ENCODE results near the gene ANKRD36C.
"Not testable (repeated sequence)": the region's sequence is repeated elsewhere in the genome, so short reads cannot be mapped to it uniquely, and the experiment has no call there.

The ANKRD36C gene

GRCh38 chr2:96008051-96008450, 16.4 kb upstream of the ANKRD36C start:
- in situ Hi-C loops (cut with HindIII; ENCODE audit: low sequenced_read_pairs), result not testable (repeated sequence)

- in situ Hi-C loops (cut with HindIII; ENCODE audit: low sequenced_read_pairs), result not testable (repeated sequence)
Observed at GRCh38 chr2:96006248-96006647, 14.6 kb upstream of the ANKRD36C start.

GRCh38 chr2:95992520-95993272, 1.1 kb upstream of the ANKRD36C start:
- in situ Hi-C loops (cut with HindIII; ENCODE audit: low sequenced_read_pairs), result not testable (repeated sequence)

- in situ Hi-C loops (cut with HindIII; ENCODE audit: low sequenced_read_pairs), result not testable (repeated sequence)
Observed at GRCh38 chr2:95992102-95992501, 478 bp upstream of the ANKRD36C start.

GRCh38 chr2:95990884-95991283, 740 bp downstream of the ANKRD36C start:
- in situ Hi-C loops (cut with HindIII; ENCODE audit: low sequenced_read_pairs), result not testable (repeated sequence)

- in situ Hi-C loops (cut with HindIII; ENCODE audit: low sequenced_read_pairs), result not testable (repeated sequence)
Observed at GRCh38 chr2:95951662-95952061, 40.0 kb downstream of the ANKRD36C start.

GRCh38 chr2:95948039-95948438, 43.6 kb downstream of the ANKRD36C start:
- in situ Hi-C loops (cut with HindIII; ENCODE audit: low sequenced_read_pairs), result not testable (repeated sequence)

GRCh38 chr2:95939947-95940346, 51.7 kb downstream of the ANKRD36C start:
- in situ Hi-C loops (cut with HindIII; ENCODE audit: low sequenced_read_pairs), result not testable (repeated sequence)

GRCh38 chr2:95930740-95931139, 60.9 kb downstream of the ANKRD36C start:
- in situ Hi-C loops (cut with HindIII; ENCODE audit: low sequenced_read_pairs), result not testable (repeated sequence)

GRCh38 chr2:95917007-95917406, 74.6 kb downstream of the ANKRD36C start:
- in situ Hi-C loops (cut with HindIII; ENCODE audit: low sequenced_read_pairs), result not testable (repeated sequence)

GRCh38 chr2:95915131-95915530, 76.5 kb downstream of the ANKRD36C start:
- in situ Hi-C loops (cut with HindIII; ENCODE audit: low sequenced_read_pairs), result not testable (repeated sequence)

- in situ Hi-C loops (cut with HindIII; ENCODE audit: low sequenced_read_pairs), result not testable (repeated sequence)
Observed at GRCh38 chr2:95911431-95911830, 80.2 kb downstream of the ANKRD36C start.

- in situ Hi-C loops (cut with HindIII; ENCODE audit: low sequenced_read_pairs), result not testable (repeated sequence)
Observed at GRCh38 chr2:95894443-95894842, 97.2 kb downstream of the ANKRD36C start.

GRCh38 chr2:95867929-95868328, 123.7 kb downstream of the ANKRD36C start:
- in situ Hi-C loops (cut with HindIII; ENCODE audit: low sequenced_read_pairs), result not testable (repeated sequence)

- in situ Hi-C loops (cut with HindIII; ENCODE audit: low sequenced_read_pairs), result not testable (repeated sequence)
Observed at GRCh38 chr2:95867047-95867677, 124.5 kb downstream of the ANKRD36C start.

GRCh38 chr2:95862121-95862520, 129.5 kb downstream of the ANKRD36C start:
- in situ Hi-C loops (cut with HindIII; ENCODE audit: low sequenced_read_pairs), result not testable (repeated sequence)

GRCh38 chr2:95836151-95836550, 155.5 kb downstream of the ANKRD36C start:
- in situ Hi-C loops (cut with HindIII; ENCODE audit: low sequenced_read_pairs), result no loop called here

GRCh38 chr2:95834077-95835013, 157.3 kb downstream of the ANKRD36C start:
- in situ Hi-C loops (cut with HindIII; ENCODE audit: low sequenced_read_pairs), result not testable (repeated sequence)

- in situ Hi-C loops (cut with HindIII; ENCODE audit: low sequenced_read_pairs), result not testable (repeated sequence)
Observed at GRCh38 chr2:95824218-95824617, 167.4 kb downstream of the ANKRD36C start.

GRCh38 chr2:95817521-95817920, 174.1 kb downstream of the ANKRD36C start:
- in situ Hi-C loops (cut with HindIII; ENCODE audit: low sequenced_read_pairs), result not testable (repeated sequence)

GRCh38 chr2:95813311-95813710, 178.3 kb downstream of the ANKRD36C start:
- in situ Hi-C loops (cut with HindIII; ENCODE audit: low sequenced_read_pairs), result not testable (repeated sequence)

Measured in endothelial cell of hepatic sinusoid (primary cell).